ENCODE results near the gene NXPH1.
"Not testable (repeated sequence)": the region's sequence is repeated elsewhere in the genome, so short reads cannot be mapped to it uniquely, and the experiment has no call there.

Gene NXPH1

DNA sequence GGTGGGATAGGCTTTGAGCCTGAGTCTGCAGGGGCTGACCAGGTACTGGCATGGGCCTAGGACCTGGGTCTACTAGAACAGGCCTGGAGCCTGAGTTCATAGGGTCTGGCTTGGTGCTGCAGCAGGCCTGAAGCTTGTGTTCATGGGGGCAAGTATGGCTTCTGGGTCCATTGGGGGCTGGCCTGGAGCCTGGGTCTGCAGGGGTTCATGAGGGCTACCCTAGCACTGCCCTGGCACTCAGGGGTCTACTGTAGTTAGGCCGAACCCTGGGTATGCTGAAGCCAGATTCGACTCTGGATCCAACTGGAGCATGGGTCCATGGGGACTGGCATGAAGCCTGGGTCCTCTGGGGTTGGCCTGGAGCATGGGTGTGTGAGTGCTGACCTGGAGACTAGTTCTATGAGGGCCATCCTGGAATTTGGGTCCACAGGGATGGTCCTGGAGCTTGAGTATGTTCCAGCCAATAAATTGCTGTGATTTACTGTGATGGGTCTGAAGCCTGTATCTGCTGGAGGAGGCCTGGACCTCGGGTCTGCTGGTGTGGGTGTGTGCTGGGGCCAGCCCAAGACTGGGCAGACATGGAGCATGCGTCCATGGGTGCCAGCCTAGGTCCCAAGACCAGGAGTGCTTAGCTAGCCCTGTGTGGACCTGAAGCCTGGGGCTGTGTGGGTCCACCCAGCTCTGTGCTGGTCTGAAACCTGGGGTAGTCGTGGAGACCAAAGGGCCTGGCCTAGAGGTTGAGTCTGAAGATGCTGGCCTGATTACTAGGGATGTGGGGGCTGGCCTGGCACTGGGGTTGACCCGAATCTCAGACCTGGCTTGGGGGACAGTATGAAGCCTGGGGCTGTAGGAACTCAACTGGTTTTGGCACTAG lies 235.5 kb downstream of the NXPH1 start:
- Histone ChIP-seq H3K36me3 (ENCODE audit: control insufficient read depth in 2 of 2, insufficient read depth in 2 of 2, low read length in 2 of 2) (no peaks in the 10 kb centered on the region), H3K9ac (ENCODE audit: low read depth in 1 of 2, low read length in 2 of 2) (no peak overlapping the region), H3K27ac (ENCODE audit: low read depth in 2 of 2, low read length in 2 of 2) (no peak overlapping the region), H3K27me3 (ENCODE audit: control insufficient read depth in 2 of 2, insufficient read depth in 2 of 2, low read length in 2 of 2) (no peaks in the 10 kb centered on the region), H3K9me3 (ENCODE audit: control insufficient read depth in 2 of 2, low read length in 2 of 2) (no peaks in the 10 kb centered on the region), H3K4me1 (ENCODE audit: control insufficient read depth in 2 of 2, insufficient read depth in 2 of 2, low read length in 2 of 2) (no peaks in the 10 kb centered on the region), H3K4me3 (ENCODE audit: low read length in 2 of 2) (no peak overlapping the region)

DNA sequence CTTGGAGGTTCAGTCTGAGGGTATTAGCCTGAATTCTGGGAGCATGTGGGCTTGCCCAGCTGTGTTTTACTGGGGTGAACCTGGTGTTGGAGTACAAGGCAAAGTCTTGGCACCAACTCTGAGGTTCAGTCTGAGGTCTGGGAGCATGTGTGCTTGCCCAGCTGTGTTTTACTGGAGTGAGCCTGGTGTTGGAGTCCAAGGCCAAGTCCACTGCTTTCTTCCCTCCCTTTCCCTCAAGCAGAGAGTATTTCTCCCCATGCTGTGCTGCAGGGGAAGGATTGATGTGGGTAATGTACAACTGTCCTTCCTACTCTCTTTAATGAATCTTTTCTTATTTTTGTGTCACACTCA lies 236.1 kb downstream of the NXPH1 start:
- Histone ChIP-seq H3K4me3 (ENCODE audit: low read length in 2 of 2) (no peak overlapping the region), H3K27ac (ENCODE audit: low read depth in 2 of 2, low read length in 2 of 2) (no peak overlapping the region), H3K4me1 (ENCODE audit: control insufficient read depth in 2 of 2, insufficient read depth in 2 of 2, low read length in 2 of 2) (no peaks in the 10 kb centered on the region), H3K9me3 (ENCODE audit: control insufficient read depth in 2 of 2, low read length in 2 of 2) (no peaks in the 10 kb centered on the region), H3K27me3 (ENCODE audit: control insufficient read depth in 2 of 2, insufficient read depth in 2 of 2, low read length in 2 of 2) (no peaks in the 10 kb centered on the region), H3K36me3 (ENCODE audit: control insufficient read depth in 2 of 2, insufficient read depth in 2 of 2, low read length in 2 of 2) (no peaks in the 10 kb centered on the region), H3K9ac (ENCODE audit: low read depth in 1 of 2, low read length in 2 of 2) (no peak overlapping the region)

- H3K4me1 ChIP-seq (ENCODE audit: control insufficient read depth in 2 of 2, insufficient read depth in 2 of 2, low read length in 2 of 2): no peaks in the 10 kb centered on the region
- H3K36me3 ChIP-seq (ENCODE audit: control insufficient read depth in 2 of 2, insufficient read depth in 2 of 2, low read length in 2 of 2): no peaks in the 10 kb centered on the region
- no peaks in the 10 kb centered on the region for H3K27me3 ChIP-seq (ENCODE audit: control insufficient read depth in 2 of 2, insufficient read depth in 2 of 2, low read length in 2 of 2)
- H3K27ac ChIP-seq (ENCODE audit: low read depth in 2 of 2, low read length in 2 of 2): no peak overlapping the region
- no peak overlapping the region for H3K4me3 ChIP-seq (ENCODE audit: low read length in 2 of 2)
- no peak overlapping the region for H3K9ac ChIP-seq (ENCODE audit: low read depth in 1 of 2, low read length in 2 of 2)
- H3K9me3 ChIP-seq (ENCODE audit: control insufficient read depth in 2 of 2, low read length in 2 of 2): no peaks in the 10 kb centered on the region
Measured at GRCh38 chr7:8684426-8684825, 251.0 kb downstream of the NXPH1 start.

- Histone ChIP-seq H3K27ac (ENCODE audit: low read depth in 2 of 2, low read length in 2 of 2) (no peak overlapping the region), H3K36me3 (ENCODE audit: control insufficient read depth in 2 of 2, insufficient read depth in 2 of 2, low read length in 2 of 2) (no peaks in the 10 kb centered on the region), H3K9me3 (ENCODE audit: control insufficient read depth in 2 of 2, low read length in 2 of 2) (no peaks in the 10 kb centered on the region), H3K9ac (ENCODE audit: low read depth in 1 of 2, low read length in 2 of 2) (no peak overlapping the region), H3K4me3 (ENCODE audit: low read length in 2 of 2) (no peak overlapping the region), H3K27me3 (ENCODE audit: control insufficient read depth in 2 of 2, insufficient read depth in 2 of 2, low read length in 2 of 2) (no peaks in the 10 kb centered on the region), H3K4me1 (ENCODE audit: control insufficient read depth in 2 of 2, insufficient read depth in 2 of 2, low read length in 2 of 2) (no peaks in the 10 kb centered on the region)
Measured at GRCh38 chr7:8699875-8700624, 266.6 kb downstream of the NXPH1 start.

- Histone ChIP-seq H3K27me3 (ENCODE audit: control insufficient read depth in 2 of 2, insufficient read depth in 2 of 2, low read length in 2 of 2) (no peaks in the 10 kb centered on the region), H3K4me1 (ENCODE audit: control insufficient read depth in 2 of 2, insufficient read depth in 2 of 2, low read length in 2 of 2) (no peaks in the 10 kb centered on the region), H3K36me3 (ENCODE audit: control insufficient read depth in 2 of 2, insufficient read depth in 2 of 2, low read length in 2 of 2) (no peaks in the 10 kb centered on the region), H3K9me3 (ENCODE audit: control insufficient read depth in 2 of 2, low read length in 2 of 2) (no peaks in the 10 kb centered on the region), H3K27ac (ENCODE audit: low read depth in 2 of 2, low read length in 2 of 2) (no peak overlapping the region), H3K9ac (ENCODE audit: low read depth in 1 of 2, low read length in 2 of 2) (no peak overlapping the region), H3K4me3 (ENCODE audit: low read length in 2 of 2) (no peak overlapping the region)
Measured at GRCh38 chr7:8702807-8703206, 269.4 kb downstream of the NXPH1 start.

- H3K4me3 ChIP-seq (ENCODE audit: low read length in 2 of 2): no peak overlapping the region
- H3K4me1 ChIP-seq (ENCODE audit: control insufficient read depth in 2 of 2, insufficient read depth in 2 of 2, low read length in 2 of 2): no peaks in the 10 kb centered on the region
- no peaks in the 10 kb centered on the region for H3K36me3 ChIP-seq (ENCODE audit: control insufficient read depth in 2 of 2, insufficient read depth in 2 of 2, low read length in 2 of 2)
- H3K9ac ChIP-seq (ENCODE audit: low read depth in 1 of 2, low read length in 2 of 2): no peak overlapping the region
- no peak overlapping the region for H3K27ac ChIP-seq (ENCODE audit: low read depth in 2 of 2, low read length in 2 of 2)
- H3K9me3 ChIP-seq (ENCODE audit: control insufficient read depth in 2 of 2, low read length in 2 of 2): no peaks in the 10 kb centered on the region
- no peaks in the 10 kb centered on the region for H3K27me3 ChIP-seq (ENCODE audit: control insufficient read depth in 2 of 2, insufficient read depth in 2 of 2, low read length in 2 of 2)
Measured at GRCh38 chr7:8710124-8710523, 276.7 kb downstream of the NXPH1 start.

GRCh38 chr7:8714791-8715190 lies 281.4 kb downstream of the NXPH1 start:
- H3K27ac ChIP-seq (ENCODE audit: low read depth in 2 of 2, low read length in 2 of 2): no peak overlapping the region
- H3K9me3 ChIP-seq (ENCODE audit: control insufficient read depth in 2 of 2, low read length in 2 of 2): no peaks in the 10 kb centered on the region
- no peak overlapping the region for H3K9ac ChIP-seq (ENCODE audit: low read depth in 1 of 2, low read length in 2 of 2)
- no peaks in the 10 kb centered on the region for H3K36me3 ChIP-seq (ENCODE audit: control insufficient read depth in 2 of 2, insufficient read depth in 2 of 2, low read length in 2 of 2)
- H3K27me3 ChIP-seq (ENCODE audit: control insufficient read depth in 2 of 2, insufficient read depth in 2 of 2, low read length in 2 of 2): no peaks in the 10 kb centered on the region
- no peak overlapping the region for H3K4me3 ChIP-seq (ENCODE audit: low read length in 2 of 2)
- no peaks in the 10 kb centered on the region for H3K4me1 ChIP-seq (ENCODE audit: control insufficient read depth in 2 of 2, insufficient read depth in 2 of 2, low read length in 2 of 2)

DNA sequence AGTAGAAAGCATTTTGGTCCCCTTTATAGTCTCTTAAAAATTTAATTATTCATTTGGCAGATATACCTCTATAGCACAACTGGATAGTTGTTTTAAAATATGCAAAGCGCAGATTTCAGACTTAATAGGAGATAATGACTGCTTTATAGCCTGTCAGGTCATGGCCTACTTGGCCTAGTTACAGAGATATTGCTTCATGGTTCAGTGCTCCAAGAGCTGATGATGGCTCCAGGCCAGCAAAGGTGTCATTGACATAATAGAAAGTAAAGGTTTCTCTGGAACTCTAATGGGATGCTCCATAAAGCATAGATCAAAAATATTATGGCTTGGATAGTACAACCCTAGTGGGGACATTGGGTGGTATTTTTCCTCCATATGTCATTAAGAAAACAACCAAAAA lies 285.7 kb downstream of the NXPH1 start:
- Histone ChIP-seq H3K27ac (ENCODE audit: low read depth in 2 of 2, low read length in 2 of 2) (no peak overlapping the region), H3K9ac (ENCODE audit: low read depth in 1 of 2, low read length in 2 of 2) (no peak overlapping the region), H3K4me3 (ENCODE audit: low read length in 2 of 2) (no peak overlapping the region), H3K27me3 (ENCODE audit: control insufficient read depth in 2 of 2, insufficient read depth in 2 of 2, low read length in 2 of 2) (no peaks in the 10 kb centered on the region), H3K36me3 (ENCODE audit: control insufficient read depth in 2 of 2, insufficient read depth in 2 of 2, low read length in 2 of 2) (no peaks in the 10 kb centered on the region), H3K4me1 (ENCODE audit: control insufficient read depth in 2 of 2, insufficient read depth in 2 of 2, low read length in 2 of 2) (no peaks in the 10 kb centered on the region), H3K9me3 (ENCODE audit: control insufficient read depth in 2 of 2, low read length in 2 of 2) (no peaks in the 10 kb centered on the region)

DNA sequence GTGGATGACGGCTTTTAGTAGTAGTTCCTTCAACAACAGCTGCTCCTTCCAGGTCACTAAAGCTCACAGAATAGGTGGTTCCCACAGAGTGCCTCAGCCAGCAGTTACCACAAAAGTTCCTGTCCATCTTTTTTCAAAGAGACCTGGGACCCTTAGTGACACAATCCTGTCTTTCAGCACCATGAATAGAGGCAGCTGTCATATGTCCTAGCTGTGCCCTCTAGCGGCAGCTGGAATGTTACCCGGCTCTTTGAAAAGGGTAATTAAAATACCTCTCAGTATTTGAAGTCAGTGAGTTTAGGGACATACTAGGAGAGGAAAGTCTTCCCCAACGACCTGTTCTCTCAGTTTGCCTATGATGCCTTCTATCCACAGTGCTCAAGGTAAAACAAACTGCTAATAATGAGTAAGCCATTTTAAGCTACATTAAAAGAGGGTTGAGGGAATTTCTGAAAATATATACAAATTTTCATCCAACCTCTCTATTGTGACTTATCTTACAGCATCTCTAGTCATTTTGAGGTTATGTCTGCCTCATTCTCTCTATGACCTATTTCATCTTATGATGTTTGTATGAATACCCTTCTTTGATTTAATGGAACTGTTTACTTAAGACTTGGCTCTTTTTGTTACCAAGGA lies 290.8 kb downstream of the NXPH1 start:
- H3K4me1 ChIP-seq (ENCODE audit: control insufficient read depth in 2 of 2, insufficient read depth in 2 of 2, low read length in 2 of 2): no peaks in the 10 kb centered on the region
- no peak overlapping the region for H3K4me3 ChIP-seq (ENCODE audit: low read length in 2 of 2)
- no peak overlapping the region for H3K27ac ChIP-seq (ENCODE audit: low read depth in 2 of 2, low read length in 2 of 2)
- H3K36me3 ChIP-seq (ENCODE audit: control insufficient read depth in 2 of 2, insufficient read depth in 2 of 2, low read length in 2 of 2): no peaks in the 10 kb centered on the region
- H3K9ac ChIP-seq (ENCODE audit: low read depth in 1 of 2, low read length in 2 of 2): no peak overlapping the region
- H3K9me3 ChIP-seq (ENCODE audit: control insufficient read depth in 2 of 2, low read length in 2 of 2): no peaks in the 10 kb centered on the region
- H3K27me3 ChIP-seq (ENCODE audit: control insufficient read depth in 2 of 2, insufficient read depth in 2 of 2, low read length in 2 of 2): no peaks in the 10 kb centered on the region

DNA sequence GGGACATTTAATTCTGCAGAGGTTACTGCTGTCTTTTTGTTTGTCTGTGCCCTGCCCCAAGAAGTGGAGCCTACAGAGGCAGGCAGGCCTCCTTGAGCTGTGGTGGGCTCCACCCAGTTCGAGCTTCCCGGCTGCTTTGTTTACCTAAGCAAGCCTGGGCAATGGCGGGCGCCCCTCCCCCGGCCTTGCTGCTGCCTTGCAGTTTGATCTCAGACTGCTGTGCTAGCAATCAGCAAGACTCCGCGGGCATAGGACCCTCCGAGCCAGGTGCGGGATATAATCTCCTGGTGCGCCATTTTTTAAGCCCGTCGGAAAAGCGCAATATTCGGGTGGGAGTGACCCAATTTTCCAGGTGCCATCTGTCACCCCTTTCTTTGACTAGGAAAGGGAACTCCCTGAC lies 298.3 kb downstream of the NXPH1 start:
- not testable (repeated sequence) for H3K27ac ChIP-seq (ENCODE audit: low read depth in 2 of 2, low read length in 2 of 2); H3K9ac ChIP-seq (ENCODE audit: low read depth in 1 of 2, low read length in 2 of 2); H3K9me3 ChIP-seq (ENCODE audit: control insufficient read depth in 2 of 2, low read length in 2 of 2); H3K4me1 ChIP-seq (ENCODE audit: control insufficient read depth in 2 of 2, insufficient read depth in 2 of 2, low read length in 2 of 2); H3K36me3 ChIP-seq (ENCODE audit: control insufficient read depth in 2 of 2, insufficient read depth in 2 of 2, low read length in 2 of 2); H3K27me3 ChIP-seq (ENCODE audit: control insufficient read depth in 2 of 2, insufficient read depth in 2 of 2, low read length in 2 of 2); H3K4me3 ChIP-seq (ENCODE audit: low read length in 2 of 2)

All from mucosa of rectum (tissue), 2 donors.